ENCODE data around the gene SLC45A2. TPM values are rescaled to one million over a fixed set of nuclear protein-coding genes. Genes with fewer than 3 reads are reported as not detected.

Gene SLC45A2
- total and polyA plus RNA-seq, 2 of the 8 experiments (the other 6 are each of a cell fraction or from before 2014, with no cell fraction given) = 0.09 TPM; not detected in 1

DNA sequence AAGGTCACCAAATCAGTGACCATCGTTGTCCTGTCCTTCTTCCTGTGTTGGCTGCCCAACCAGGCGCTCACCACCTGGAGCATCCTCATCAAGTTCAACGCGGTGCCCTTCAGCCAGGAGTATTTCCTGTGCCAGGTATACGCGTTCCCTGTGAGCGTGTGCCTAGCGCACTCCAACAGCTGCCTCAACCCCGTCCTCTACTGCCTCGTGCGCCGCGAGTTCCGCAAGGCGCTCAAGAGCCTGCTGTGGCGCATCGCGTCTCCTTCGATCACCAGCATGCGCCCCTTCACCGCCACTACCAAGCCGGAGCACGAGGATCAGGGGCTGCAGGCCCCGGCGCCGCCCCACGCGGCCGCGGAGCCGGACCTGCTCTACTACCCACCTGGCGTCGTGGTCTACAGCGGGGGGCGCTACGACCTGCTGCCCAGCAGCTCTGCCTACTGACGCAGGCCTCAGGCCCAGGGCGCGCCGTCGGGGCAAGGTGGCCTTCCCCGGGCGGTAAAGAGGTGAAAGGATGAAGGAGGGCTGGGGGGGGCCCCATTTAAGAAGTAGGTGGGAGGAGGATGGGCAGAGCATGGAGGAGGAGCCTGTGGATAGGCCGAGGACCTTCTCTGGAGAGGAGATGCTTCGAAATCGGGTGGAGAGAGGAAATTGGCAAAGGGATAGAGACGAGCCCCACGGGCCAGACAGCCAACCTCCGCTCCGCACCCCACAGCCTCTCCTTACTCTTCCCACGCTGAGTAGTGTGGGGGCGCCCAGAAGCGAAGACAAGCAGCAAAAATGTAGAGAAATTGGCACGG is 46.6 kb downstream of the SLC45A2 start (continued):
- no peak for TF ChIP-seq CBX8 (IDR thresholded peaks at IDR 0.05; ENCODE audit: borderline replicate concordance, low read depth, low read length)
- TF ChIP-seq ATF3 (IDR thresholded peaks at IDR 0.05; ENCODE audit: insufficient read depth, low read depth, low read length) = no peak
- no peak for TF ChIP-seq POLR2AphosphoS5 (IDR thresholded peaks at IDR 0.05; ENCODE audit: low read depth, low read length)
- no peak for TF ChIP-seq ATF2 (IDR thresholded peaks at IDR 0.05; ENCODE audit: low read length)
- peak; percentile 11 to 41; a peak in 2 of 4 replicates for TF ChIP-seq RAD21 (IDR thresholded peaks at IDR 0.05 in 1 of 2, conservative IDR thresholded peaks at IDR 0.05 in 1 of 2; ENCODE audit: low read depth in 2 of 2, low read length in 2 of 2)
- TF ChIP-seq GABPA (IDR thresholded peaks at IDR 0.05; ENCODE audit: borderline replicate concordance, insufficient read depth, low read length) = no peak
